ENCODE data around the gene CCR2. TPM values are rescaled to one million over a fixed set of nuclear protein-coding genes. Genes with fewer than 3 reads are reported as not detected.
A peak's percentile ranks its signal among the peaks of the same experiment; 100 is the strongest.

The CCR2 gene
- total RNA-seq, 1 donor = under 0.01 TPM

GRCh38 chr3:46375218-46375617 is 21.3 kb downstream of the CCR2 start:
- TF ChIP-seq CTCF (IDR thresholded peaks at IDR 0.05; ENCODE audit: insufficient read depth, low read length) = no peak
- no peak overlapping the region for H3K4me3 ChIP-seq (ENCODE audit: low read depth, low read length)
- no peak for DNase-seq (ENCODE audit: low read depth)

GRCh38 chr3:46375814-46376213 is 21.9 kb downstream of the CCR2 start:
- no peak for TF ChIP-seq CTCF (IDR thresholded peaks at IDR 0.05; ENCODE audit: insufficient read depth, low read length)
- DNase-seq (ENCODE audit: low read depth) = no peak
- H3K4me3 ChIP-seq (ENCODE audit: low read depth, low read length) = no peak overlapping the region

- H3K4me3 ChIP-seq (ENCODE audit: low read depth, low read length) = no peak overlapping the region
- DNase-seq (ENCODE audit: low read depth) = peak; percentile 64
- peak; percentile 76 for TF ChIP-seq CTCF (IDR thresholded peaks at IDR 0.05; ENCODE audit: insufficient read depth, low read length)
These were observed 24.6 kb downstream of the CCR2 start for GRCh38 chr3:46378426-46378942.

GRCh38 chr3:46380471-46381221 is 26.7 kb downstream of the CCR2 start:
- no peak overlapping the region for H3K4me3 ChIP-seq (ENCODE audit: low read depth, low read length)
- no peak for TF ChIP-seq CTCF (IDR thresholded peaks at IDR 0.05; ENCODE audit: insufficient read depth, low read length)
- DNase-seq (ENCODE audit: low read depth) = peak; percentile 15

- no peak overlapping the region for H3K4me3 ChIP-seq (ENCODE audit: low read depth, low read length)
- TF ChIP-seq CTCF (IDR thresholded peaks at IDR 0.05; ENCODE audit: insufficient read depth, low read length) = no peak
- DNase-seq (ENCODE audit: low read depth) = no peak
These were observed 27.7 kb downstream of the CCR2 start for GRCh38 chr3:46381625-46382024.

- no peak for DNase-seq (ENCODE audit: low read depth)
- no peak for TF ChIP-seq CTCF (IDR thresholded peaks at IDR 0.05; ENCODE audit: insufficient read depth, low read length)
These were observed 29.5 kb downstream of the CCR2 start for GRCh38 chr3:46383211-46383950.

More at GRCh38 chr3:46383211-46383950, 29.5 kb downstream of the CCR2 start:
- H3K4me3 ChIP-seq (ENCODE audit: low read depth, low read length) = no peak overlapping the region

Data from fibroblast of the aortic adventitia (primary cell).